ENCODE results near the gene GPR132. TPM values are rescaled to one million over a fixed set of nuclear protein-coding genes. Genes with fewer than 3 reads are reported as not detected.

The GPR132 gene
- total and polyA plus RNA-seq, 9 of the 15 experiments (the other 6 are each of a cell fraction or from before 2014, with no cell fraction given) = 0.01 to 1.1 (median 0.25) TPM; not detected in 1

GRCh38 chr14:105045710-105046326, 19.4 kb downstream of the GPR132 start (continued):
- TF ChIP-seq MAZ (CRISPR knock-in tag; conservative IDR thresholded peaks at IDR 0.05 in 1 of 2, IDR thresholded peaks at IDR 0.05 in 1 of 2) = peak; percentile 76 to 86; a peak in 3 of 4 replicates
- TF ChIP-seq FOSL1 (tag; conservative IDR thresholded peaks at IDR 0.05) = no peak
- TF ChIP-seq PRMT5 (CRISPR knock-in tag; IDR thresholded peaks at IDR 0.05) = no peak
- TF ChIP-seq ZNF408 (CRISPR knock-in tag; IDR thresholded peaks at IDR 0.05; ENCODE audit: low read depth) = no peak
- TF ChIP-seq GMEB1 (CRISPR knock-in tag; IDR thresholded peaks at IDR 0.05) = no peak
- TF ChIP-seq ZBTB1 (CRISPR knock-in tag; IDR thresholded peaks at IDR 0.05; ENCODE audit: borderline replicate concordance, low read depth) = 0 out of 2 replicates have a peak, but pooled peaks have one; percentile 24
- no peak for TF ChIP-seq FOXK2 (conservative IDR thresholded peaks at IDR 0.05 in 1 of 2, IDR thresholded peaks at IDR 0.05 in 1 of 2; ENCODE audit: low read depth in 2 of 2)
- TF ChIP-seq RERE (CRISPR knock-in tag; IDR thresholded peaks at IDR 0.05; ENCODE audit: borderline replicate concordance) = no peak
- no peak for TF ChIP-seq ARID4B (CRISPR knock-in tag; IDR thresholded peaks at IDR 0.05)
- no peak for TF ChIP-seq NUFIP1 (IDR thresholded peaks at IDR 0.05; ENCODE audit: partially characterized antibody)
- TF ChIP-seq NR0B1 (IDR thresholded peaks at IDR 0.05; ENCODE audit: partially characterized antibody) = no peak
- no peak for TF ChIP-seq ELK1 (CRISPR knock-in tag; IDR thresholded peaks at IDR 0.05)

Measured in K562 (cell line).